HG02678 (cell line): ENCODE results near the gene AUTS2.

Source experiments
- ATAC-seq: cut with Tn5 transposase; IDR thresholded peaks from one replicate; pipeline ENCODE4 v1.9.1; 2021; ENCODE audit warnings: mild to moderate bottlenecking, moderate library complexity; ENCODE audit not compliant: unreplicated experiment

The AUTS2 gene

DNA sequence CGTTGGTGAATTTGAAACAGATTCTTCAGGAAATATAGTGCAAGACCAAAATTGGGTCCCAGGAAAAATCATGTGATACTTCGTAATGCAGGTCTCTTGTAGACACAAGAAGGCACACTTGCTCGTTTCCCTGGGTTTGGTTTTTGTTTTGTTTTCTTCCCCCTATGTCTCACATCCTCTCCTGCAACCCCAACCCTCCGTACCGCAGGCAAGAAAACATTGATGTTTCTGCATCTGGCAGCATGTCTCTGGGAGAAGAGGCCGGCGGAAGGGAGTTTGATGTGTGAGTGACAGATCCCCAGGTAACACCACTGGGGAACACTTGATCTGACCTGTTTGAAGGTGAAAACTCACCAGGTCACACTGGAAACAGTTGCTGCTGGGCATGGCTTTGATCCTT, 718.5 kb downstream of the AUTS2 start:
- no peak for ATAC-seq

- no peak for ATAC-seq
Observed at GRCh38 chr7:70317356-70317755, 719.1 kb downstream of the AUTS2 start.

DNA sequence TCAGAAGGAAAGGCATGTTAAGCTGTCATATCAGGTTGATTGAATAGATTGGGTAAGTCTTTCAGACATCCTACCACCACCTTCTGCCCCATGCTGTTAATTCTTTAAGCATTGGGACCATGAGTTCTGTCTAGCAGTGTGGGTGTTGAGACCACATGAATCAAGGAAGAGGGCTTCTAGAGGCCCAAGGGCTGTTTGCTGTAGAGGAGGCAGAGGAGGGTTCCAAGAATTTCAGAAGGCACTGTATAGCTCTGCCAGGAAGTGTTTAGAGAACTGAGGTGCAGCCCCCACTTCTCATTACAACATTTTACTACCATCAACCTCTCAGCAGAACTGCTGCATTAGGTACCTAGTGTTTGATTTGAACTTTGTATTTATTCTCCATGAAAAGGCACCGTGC, 720.2 kb downstream of the AUTS2 start:
- no peak for ATAC-seq

DNA sequence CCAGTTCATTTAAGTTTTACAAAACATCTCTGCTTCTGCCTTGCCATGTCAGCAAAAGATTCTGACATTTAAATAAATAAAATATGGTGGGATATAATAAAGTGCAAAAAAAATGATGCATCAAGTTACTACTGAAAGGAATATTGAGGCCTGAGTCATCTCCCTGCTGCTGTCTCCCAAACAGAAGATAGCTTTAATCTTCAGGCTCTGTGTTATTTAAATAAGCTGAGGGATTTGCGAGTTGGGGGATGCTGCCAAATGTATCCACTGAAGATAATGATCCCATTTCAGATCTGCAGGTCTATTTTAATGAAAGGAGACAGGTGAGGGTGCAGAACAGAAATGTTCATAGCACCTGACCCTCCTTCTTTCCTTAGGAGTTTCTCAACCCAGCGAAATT, 720.8 kb downstream of the AUTS2 start:
- ATAC-seq: no peak

DNA sequence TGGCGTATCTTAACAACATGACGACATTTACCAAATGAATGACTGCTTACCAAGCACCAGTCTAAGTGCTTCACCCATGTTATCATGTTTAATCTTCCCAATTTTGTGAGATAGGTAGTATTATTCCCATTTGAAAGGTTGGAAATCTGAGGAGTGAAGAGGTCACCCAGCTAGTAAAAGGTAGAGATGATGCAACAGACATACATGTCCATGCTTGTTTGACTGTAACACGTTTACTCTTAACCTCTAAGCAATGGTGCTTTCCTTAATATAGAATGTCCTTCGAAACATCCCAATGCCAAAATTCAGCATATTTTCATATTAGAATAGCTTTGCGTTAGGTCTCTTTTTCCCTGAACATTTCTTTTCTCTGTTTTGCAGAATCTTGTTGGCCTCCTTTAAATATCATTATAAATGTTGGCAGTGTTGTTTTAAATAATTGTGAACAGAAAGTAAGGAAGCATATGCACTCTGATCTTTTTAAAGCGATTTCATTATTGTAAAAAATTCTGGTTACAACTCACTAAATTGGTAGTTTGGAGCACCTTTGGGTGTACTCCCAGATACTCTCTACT, 722.8 kb downstream of the AUTS2 start:
- no peak for ATAC-seq

- ATAC-seq: no peak
Observed at GRCh38 chr7:70322856-70323255, 724.6 kb downstream of the AUTS2 start.

GRCh38 chr7:70325509-70326101, 727.3 kb downstream of the AUTS2 start:
- ATAC-seq: no peak

DNA sequence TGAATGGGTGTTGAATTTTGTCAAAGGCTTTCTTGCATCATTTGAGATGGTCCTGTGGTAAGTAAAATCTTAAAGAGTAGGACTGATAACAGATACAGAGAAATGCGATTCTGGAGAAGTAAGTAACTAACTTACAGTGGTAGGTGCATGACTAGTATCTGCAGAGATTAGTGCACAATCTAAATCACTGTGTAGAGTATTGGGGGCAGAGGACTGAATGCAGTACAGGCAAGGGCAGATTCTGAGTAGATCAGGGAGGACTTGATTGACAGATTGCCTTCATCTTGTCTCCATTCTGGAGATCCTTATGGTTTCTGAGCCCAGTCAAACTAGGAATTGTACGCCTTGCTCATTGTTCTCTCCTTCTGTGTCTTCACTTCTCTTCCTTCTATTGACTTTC, 736.0 kb downstream of the AUTS2 start:
- no peak for ATAC-seq

DNA sequence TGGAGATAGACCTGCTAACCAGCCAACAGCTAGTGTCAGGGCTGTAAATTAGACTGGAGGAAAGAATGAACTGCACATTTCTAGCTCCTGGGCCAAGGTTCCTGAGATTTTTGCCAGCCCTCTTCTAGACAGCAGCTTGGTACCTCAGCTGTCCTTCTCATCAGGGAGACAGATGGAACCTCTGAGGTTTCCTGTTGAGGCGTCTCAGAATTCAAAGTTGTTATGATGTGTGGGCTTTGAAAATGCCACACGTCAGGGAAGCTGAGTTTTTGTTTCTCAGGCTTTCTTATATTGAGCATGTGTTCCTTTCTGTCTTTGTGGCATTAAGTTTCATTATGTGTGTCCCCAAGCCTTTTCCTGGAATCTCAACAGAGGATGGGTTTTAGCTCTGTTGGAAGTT, 736.6 kb downstream of the AUTS2 start:
- no peak for ATAC-seq

GRCh38 chr7:70336536-70336935, 738.3 kb downstream of the AUTS2 start:
- ATAC-seq: no peak

GRCh38 chr7:70338015-70338414, 739.7 kb downstream of the AUTS2 start:
- no peak for ATAC-seq

DNA sequence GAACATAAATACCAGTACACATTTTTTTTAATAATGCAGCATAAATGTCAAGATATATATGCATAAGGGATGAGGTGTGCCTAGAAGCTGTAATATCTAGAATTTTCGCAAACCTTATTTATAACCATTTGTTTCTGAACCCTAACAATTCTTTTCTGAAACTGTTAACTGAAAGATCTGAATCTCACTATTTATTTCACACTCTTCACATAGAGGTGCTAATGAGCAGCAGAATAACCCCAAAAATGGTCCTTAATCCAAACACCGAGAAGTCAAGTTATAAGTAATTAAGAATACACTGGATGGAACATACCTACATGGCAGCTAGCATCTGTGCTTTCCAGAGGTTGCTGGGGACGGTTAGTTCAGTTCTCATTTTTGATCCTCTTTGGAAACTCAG, 742.0 kb downstream of the AUTS2 start:
- ATAC-seq: no peak

DNA sequence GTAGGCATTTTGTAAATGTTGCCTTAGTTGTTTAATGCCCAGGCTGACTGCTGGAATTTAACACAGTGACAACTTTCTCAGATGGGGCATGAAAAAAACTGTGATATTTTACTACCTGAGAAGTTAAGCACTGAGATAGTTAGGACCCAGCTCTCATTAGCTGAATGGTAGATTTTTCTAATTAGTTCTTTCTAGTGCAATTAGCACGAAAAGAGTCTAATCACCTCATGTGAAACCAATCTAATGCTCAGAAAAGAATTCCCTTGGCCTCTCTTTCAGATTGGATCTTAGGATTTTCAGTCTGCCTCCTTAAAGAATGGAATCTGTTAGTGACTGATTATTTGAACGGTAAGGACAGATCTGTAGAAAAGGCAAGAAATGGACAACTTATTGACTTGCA, 743.2 kb downstream of the AUTS2 start:
- no peak for ATAC-seq

GRCh38 chr7:70343519-70343918, 745.2 kb downstream of the AUTS2 start:
- ATAC-seq: no peak

DNA sequence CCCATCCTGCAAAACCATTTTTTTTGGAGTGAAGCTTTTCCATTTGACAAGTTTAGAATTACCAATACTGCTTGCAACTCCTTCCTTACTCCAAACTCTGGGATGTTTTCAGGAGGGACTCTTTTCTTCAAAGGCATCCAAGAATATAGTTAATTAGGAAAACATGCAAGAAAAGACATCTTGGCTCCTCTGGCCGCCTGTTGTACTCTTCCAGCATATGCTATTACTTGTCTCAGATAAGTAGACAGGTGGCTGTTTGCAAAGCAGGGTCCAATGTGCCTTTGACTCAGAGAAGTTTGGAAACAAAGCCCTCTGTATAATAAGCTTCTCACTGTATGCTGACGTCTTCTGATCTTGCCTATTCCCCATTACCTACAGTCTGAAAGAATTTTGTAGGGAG, 746.5 kb downstream of the AUTS2 start:
- ATAC-seq: no peak

GRCh38 chr7:70346844-70347462, 748.7 kb downstream of the AUTS2 start:
- no peak for ATAC-seq

DNA sequence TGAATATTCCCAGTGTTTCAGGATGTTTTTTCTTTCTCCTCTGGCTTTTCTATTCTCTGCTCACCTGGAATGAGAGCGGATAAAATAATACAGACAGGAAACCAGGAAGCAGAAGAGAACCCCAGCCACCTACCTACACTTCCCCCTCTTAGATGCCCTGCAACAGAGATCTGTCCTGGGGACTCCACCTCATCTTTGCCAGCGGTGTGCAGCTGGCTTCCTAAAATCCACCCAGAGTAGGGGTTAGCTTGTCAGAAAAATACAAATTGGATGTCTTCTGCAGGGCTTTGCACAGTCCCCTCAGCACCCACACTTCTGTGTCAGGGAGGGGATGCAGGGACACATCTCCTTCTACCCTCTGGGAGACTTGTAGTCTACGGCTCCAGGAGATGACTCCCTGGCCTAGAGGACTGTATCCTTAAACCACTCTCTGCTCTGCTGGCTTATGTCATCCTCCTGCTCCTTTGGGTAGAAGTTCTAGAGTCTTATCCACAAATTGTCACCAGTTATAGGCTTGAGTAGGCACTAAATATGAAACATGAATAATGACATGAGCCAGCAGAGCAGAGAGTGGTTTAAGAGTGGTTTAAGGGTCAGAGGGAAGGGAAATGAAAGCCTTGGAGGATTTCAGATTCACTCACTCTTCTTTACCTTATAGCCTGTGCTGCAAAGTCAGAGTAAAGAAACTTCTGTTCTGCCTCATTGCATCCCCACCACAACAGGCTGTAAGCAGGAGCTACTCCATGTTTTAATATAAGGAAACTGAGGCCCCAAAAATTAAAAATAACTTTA, 749.4 kb downstream of the AUTS2 start:
- peak; percentile 90 for ATAC-seq

DNA sequence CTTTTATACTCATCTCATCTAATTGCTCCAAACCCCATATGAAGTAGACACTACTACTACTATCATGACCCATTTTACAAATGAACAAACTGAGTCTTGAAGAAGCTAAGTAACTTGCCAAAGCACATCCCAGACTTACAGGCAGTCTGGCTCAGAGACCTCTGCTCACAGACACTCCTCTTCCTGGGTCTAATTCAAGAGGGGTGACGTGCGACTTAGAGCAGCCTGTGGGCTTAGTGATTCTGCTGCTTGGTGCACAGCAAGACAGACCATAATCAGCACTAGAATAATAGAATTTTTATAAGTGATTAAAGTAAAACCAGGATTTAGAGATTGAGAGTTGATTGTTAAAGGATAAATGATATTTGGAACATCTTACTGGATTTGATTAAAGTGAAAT, 750.8 kb downstream of the AUTS2 start:
- ATAC-seq: no peak

- ATAC-seq: no peak
Observed at GRCh38 chr7:70349819-70350218, 751.5 kb downstream of the AUTS2 start.

- ATAC-seq: no peak
Observed at GRCh38 chr7:70352088-70352487, 753.8 kb downstream of the AUTS2 start.

DNA sequence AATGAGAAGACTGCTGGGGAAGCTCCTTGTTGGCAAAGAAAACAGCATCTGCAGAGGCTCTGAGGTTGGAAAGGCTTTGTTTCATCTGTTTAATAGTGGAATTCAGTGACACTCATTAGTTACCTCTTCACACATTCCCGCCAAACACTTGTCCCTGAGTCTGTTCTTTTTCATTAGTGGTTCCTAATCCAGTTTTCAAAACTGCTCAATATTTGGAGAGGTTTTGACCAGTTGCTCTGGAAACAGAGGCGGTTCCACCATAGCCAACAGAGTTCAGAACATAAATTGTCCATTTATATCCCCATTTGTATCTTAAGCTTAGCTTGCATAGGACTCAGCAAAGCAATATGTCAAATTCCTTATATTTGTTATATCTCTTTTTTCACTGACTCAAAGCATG, 754.6 kb downstream of the AUTS2 start:
- ATAC-seq: no peak

- ATAC-seq: no peak
Observed at GRCh38 chr7:70353330-70353945, 755.2 kb downstream of the AUTS2 start.
